Measurements from ENCODE around the gene PIAS1. TPM values are rescaled to one million over a fixed set of nuclear protein-coding genes. Genes with fewer than 3 reads are reported as not detected.

Gene PIAS1
- total RNA-seq, 1 donor from 2014 or later = 12.0 TPM

DNA sequence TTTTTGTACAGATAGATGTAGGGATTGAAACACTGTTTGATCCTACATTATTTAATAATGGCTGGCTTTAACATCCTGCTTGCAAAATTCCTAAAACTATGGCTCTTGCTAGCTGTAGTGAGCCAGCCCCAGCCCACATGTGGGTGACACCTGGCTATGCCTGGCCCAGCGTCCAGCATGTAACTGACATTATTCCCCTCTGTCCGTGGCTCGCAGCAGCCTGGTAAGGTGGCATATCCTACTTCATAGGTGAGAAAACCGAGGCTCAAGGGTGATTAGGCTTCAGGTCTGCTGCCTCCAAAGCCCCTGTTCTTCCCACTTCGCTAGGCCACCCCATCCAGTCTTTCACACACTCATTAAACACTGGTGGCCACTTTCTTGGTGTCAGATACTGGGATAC lies 149.4 kb downstream of the PIAS1 start:
- no peak for DNase-seq (ENCODE audit: low read depth)
- no peak overlapping the region for H3K4me3 ChIP-seq (ENCODE audit: low read depth, low read length)
- TF ChIP-seq, protein P1, sequence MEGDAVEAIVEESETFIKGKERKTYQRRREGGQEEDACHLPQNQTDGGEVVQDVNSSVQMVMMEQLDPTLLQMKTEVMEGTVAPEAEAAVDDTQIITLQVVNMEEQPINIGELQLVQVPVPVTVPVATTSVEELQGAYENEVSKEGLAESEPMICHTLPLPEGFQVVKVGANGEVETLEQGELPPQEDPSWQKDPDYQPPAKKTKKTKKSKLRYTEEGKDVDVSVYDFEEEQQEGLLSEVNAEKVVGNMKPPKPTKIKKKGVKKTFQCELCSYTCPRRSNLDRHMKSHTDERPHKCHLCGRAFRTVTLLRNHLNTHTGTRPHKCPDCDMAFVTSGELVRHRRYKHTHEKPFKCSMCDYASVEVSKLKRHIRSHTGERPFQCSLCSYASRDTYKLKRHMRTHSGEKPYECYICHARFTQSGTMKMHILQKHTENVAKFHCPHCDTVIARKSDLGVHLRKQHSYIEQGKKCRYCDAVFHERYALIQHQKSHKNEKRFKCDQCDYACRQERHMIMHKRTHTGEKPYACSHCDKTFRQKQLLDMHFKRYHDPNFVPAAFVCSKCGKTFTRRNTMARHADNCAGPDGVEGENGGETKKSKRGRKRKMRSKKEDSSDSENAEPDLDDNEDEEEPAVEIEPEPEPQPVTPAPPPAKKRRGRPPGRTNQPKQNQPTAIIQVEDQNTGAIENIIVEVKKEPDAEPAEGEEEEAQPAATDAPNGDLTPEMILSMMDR (conservative IDR thresholded peaks at IDR 0.05; ENCODE audit: low read depth, low read length) = no peak

DNA sequence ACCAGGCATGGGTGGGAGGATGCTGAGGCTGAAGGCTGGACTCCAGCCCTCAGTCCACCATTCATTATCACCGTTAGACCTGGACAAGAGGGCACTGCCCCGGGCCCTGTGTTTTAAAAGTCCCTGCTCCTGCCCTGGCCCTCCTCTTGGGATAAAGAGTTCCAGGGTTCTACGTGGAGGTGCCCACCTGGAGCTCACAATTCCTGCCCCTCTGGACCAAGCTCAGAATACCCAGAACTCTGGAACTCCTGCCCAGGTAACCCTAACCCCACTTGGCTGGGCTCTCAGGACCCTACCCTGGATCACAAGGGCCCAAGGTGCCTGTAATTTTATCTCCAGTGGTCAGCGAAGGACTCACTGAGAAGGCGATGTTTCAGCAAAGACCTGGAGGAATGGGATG lies 149.8 kb downstream of the PIAS1 start:
- TF ChIP-seq, protein P1 (conservative IDR thresholded peaks at IDR 0.05; ENCODE audit: low read depth, low read length) = no peak
- no peak overlapping the region for H3K4me3 ChIP-seq (ENCODE audit: low read depth, low read length)
- no peak for DNase-seq (ENCODE audit: low read depth)

DNA sequence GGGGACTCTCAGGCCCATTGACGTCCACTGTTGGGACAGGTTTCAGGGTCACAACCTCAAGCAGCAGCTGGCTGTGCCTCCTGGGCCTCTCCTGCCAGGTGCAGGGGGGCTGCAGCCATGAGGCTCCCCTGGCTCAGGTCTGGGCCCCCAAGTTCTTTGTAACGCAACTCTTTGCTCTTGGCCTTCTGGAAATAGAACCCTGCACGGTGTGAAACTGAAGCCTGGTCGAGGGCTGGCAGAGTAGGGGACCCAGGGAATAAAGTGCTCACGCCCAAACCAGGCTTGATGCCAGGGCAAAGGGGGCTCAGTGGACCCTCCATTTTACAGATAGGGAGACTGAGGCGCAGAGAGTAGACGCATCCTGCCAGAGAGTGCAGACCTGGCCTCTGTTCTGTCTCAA lies 150.2 kb downstream of the PIAS1 start:
- TF ChIP-seq, protein P1 (conservative IDR thresholded peaks at IDR 0.05; ENCODE audit: low read depth, low read length) = no peak
- DNase-seq (ENCODE audit: low read depth) = no peak
- peak overlapping the region; percentile 53 for H3K4me3 ChIP-seq (ENCODE audit: low read depth, low read length)

DNA sequence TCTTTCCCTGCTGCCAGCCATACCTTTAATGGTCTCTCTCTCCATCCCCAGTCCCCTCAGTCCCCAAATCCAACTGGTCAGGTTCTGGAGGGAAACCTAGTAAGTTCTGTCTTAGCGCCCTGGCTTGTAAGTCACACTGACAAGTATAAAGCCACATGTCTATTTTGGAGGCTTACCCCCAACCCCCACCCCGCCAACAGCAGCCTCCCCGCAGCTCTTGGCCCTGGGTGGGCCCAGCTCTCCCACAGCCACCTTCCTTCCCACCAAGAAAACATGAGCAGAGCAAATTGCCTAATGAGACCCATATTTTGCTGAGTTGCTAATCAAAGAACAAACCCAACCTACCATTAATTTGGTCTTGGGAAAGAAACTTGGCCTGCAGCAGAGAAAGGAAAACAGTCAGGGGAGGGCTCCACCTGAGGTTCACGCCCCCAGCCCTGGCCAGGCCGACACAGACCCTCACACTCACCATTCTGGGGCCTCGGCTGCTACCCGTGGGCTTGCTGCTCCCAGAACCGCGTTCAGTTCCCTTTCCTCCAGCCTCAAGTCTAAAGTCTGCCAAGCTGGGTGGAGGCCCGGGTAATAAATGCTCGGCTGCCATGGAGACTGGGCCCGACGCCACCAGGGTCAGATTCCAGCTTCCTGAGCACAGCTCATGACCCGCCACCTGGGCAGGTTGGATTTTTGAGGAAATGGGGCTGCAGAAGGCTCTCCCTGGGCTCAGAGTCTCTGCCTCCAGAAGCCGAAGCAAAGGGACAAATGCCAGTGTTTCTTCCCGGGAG lies 150.9 kb downstream of the PIAS1 start, which contains the start of gene CALML4:
TSS of gene CALML4 (minus strand) at position 557 of the 782 bp plus-strand sequence. CDS start at position 472, 85 bp downstream.
- H3K4me3 ChIP-seq (ENCODE audit: low read depth, low read length) = peak within 1 kb of the TSS; percentile 53
- no peak for DNase-seq (ENCODE audit: low read depth)
- TF ChIP-seq, protein P1 (conservative IDR thresholded peaks at IDR 0.05; ENCODE audit: low read depth, low read length) = no peak

DNA sequence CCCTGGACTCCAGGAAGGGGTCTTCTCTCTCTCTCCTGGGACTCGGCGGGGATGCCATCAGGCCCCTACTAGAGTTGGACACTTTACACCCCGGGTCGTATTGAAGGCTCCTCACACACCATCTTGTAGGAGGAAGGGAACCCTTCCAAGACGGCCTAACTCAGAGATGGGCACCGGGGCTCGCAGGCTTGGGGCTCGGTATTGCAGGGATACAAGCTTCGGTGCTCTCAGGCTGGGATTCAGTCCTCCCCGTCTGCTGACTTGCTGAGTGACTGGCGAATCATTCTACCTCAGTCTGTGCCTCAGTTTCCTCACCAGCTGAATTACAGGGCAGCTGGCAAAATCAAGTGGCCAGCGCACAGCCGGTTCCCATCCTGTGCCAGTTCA lies 151.4 kb downstream of the PIAS1 start:
- no peak for DNase-seq (ENCODE audit: low read depth)
- TF ChIP-seq, protein P1 (conservative IDR thresholded peaks at IDR 0.05; ENCODE audit: low read depth, low read length) = no peak
- H3K4me3 ChIP-seq (ENCODE audit: low read depth, low read length) = peak overlapping the region; percentile 53

DNA sequence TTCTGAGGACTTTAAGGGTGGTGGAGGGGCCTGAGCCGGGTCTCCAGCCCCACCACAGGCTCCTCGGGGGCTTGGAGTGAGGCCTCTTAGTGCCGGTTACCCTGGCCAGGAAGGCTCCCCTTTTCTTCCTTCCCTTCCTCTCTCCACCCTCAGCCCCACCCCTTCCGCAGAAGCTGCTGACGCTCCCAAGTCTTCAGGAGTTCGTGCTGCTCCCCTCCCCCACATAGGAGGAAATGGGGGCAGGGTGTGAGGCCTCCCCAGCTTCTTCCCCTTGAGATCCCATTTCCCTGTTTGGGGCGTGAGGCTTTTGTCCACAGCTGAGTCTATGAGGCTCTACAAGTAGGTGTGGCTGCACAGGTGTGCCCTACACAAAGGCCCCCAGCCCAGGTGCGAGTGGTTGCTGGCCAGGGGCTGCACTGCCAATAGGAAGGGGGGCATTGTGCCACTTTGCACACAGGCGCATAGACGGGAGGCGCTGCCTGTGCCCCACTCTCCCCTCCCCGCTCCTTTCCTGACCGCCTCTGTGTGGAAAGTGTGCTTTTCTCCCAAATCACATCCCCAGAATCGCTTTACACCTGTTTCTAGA lies 151.9 kb downstream of the PIAS1 start:
- TF ChIP-seq, protein P1 (conservative IDR thresholded peaks at IDR 0.05; ENCODE audit: low read depth, low read length) = no peak
- peak overlapping the region; percentile 53 for H3K4me3 ChIP-seq (ENCODE audit: low read depth, low read length)
- DNase-seq (ENCODE audit: low read depth) = no peak
